ENCODE measurements around the gene MPZL2.

DNA sequence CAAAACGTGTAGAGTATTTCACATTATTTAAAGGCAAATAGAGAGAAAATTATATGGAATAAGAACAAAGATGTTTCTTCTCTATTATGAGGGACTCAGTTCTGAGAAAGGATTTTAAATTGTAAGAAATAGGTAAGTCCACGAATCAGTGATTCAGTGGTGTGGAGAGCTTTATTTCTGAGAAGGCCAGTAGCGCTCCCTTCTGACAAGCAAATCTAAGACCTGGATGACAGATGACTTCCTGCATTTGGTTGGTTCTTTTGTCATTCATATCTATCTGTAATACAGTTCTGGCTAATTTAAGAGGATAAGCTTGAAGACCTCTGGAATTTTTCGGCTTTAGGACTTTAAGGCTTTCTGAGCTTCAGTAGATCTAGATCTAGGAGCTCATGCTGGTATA lies 47.4 kb upstream of the MPZL2 start:
- no peak for TF ChIP-seq POLR2AphosphoS5 (IDR thresholded peaks at IDR 0.05; ENCODE audit: low read depth)
- TF ChIP-seq CTCF (IDR thresholded peaks at IDR 0.05; ENCODE audit: insufficient read depth, low read length) = no peak
- TF ChIP-seq GABPA (IDR thresholded peaks at IDR 0.05; ENCODE audit: low read depth) = no peak
- no peak for TF ChIP-seq REST (IDR thresholded peaks at IDR 0.05; ENCODE audit: insufficient replicate concordance, low read depth)

Measured in HL-60 (cell line).